ENCODE data around the gene SH3GL1.

- TF ChIP-seq CTCF (conservative IDR thresholded peaks at IDR 0.05; ENCODE audit: low read depth in 2 of 2) = no peak
- TF ChIP-seq CREB1 (CRISPR knock-in tag; IDR thresholded peaks at IDR 0.05; ENCODE audit: low read depth) = no peak
- no peak for TF ChIP-seq POLR2AphosphoS5 (IDR thresholded peaks at IDR 0.05; ENCODE audit: low read depth)
- no peak for TF ChIP-seq EZH2 (IDR thresholded peaks at IDR 0.05; ENCODE audit: low read depth, unreplicated experiment)
- TF ChIP-seq ZNF462 (CRISPR knock-in tag; IDR thresholded peaks at IDR 0.05) = no peak
- TF ChIP-seq REST (IDR thresholded peaks at IDR 0.05; ENCODE audit: unreplicated experiment) = no peak
- TF ChIP-seq ZNF331 (CRISPR knock-in tag; IDR thresholded peaks at IDR 0.05; ENCODE audit: low read depth) = no peak
- no peak for TF ChIP-seq EZH2phosphoT487 (IDR thresholded peaks at IDR 0.05; ENCODE audit: unreplicated experiment)
- TF ChIP-seq ZNF114 (CRISPR knock-in tag; IDR thresholded peaks at IDR 0.05) = no peak
- TF ChIP-seq ETS1 (IDR thresholded peaks at IDR 0.05) = no peak
- no peak for TF ChIP-seq JUNB (IDR thresholded peaks at IDR 0.05; ENCODE audit: unreplicated experiment)
- no peak for TF ChIP-seq STAT1 (IDR thresholded peaks at IDR 0.05; ENCODE audit: unreplicated experiment)
These were observed 6.3 kb downstream of the SH3GL1 start for GRCh38 chr19:4393947-4394590.
